Lower leg skin (tissue), 3 donors: ENCODE data around the gene RNU1-2.

Source experiments
- POLR2A ChIP-seq, 2 donors: fragments of 450-650 bp; IDR thresholded peaks; one replicate each; pipeline ENCODE4 v1.6.1; 2016 to 2017; ENCODE audit warnings: antibody characterized with exemption in 2 of 2, mild to moderate bottlenecking in 1 of 2, moderate library complexity in 1 of 2
- TF ChIP-seq, protein P1 (sequence below), 3 donors: fragments of 450-650 bp; IDR thresholded peaks; one replicate each; pipeline ENCODE4 v1.5.1; 2016; ENCODE audit warnings: antibody characterized with exemption in 3 of 3, mild to moderate bottlenecking in 3 of 3, moderate library complexity in 2 of 3

GRCh38 chr1:16927256-16927655 is 31.5 kb downstream of the RNU1-2 start:
- no peak for TF ChIP-seq POLR2A (IDR thresholded peaks at IDR 0.05)
- TF ChIP-seq, protein P1, sequence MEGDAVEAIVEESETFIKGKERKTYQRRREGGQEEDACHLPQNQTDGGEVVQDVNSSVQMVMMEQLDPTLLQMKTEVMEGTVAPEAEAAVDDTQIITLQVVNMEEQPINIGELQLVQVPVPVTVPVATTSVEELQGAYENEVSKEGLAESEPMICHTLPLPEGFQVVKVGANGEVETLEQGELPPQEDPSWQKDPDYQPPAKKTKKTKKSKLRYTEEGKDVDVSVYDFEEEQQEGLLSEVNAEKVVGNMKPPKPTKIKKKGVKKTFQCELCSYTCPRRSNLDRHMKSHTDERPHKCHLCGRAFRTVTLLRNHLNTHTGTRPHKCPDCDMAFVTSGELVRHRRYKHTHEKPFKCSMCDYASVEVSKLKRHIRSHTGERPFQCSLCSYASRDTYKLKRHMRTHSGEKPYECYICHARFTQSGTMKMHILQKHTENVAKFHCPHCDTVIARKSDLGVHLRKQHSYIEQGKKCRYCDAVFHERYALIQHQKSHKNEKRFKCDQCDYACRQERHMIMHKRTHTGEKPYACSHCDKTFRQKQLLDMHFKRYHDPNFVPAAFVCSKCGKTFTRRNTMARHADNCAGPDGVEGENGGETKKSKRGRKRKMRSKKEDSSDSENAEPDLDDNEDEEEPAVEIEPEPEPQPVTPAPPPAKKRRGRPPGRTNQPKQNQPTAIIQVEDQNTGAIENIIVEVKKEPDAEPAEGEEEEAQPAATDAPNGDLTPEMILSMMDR (IDR thresholded peaks at IDR 0.05): no peak
